ENCODE measurements around the gene KIF26B. TPM values are rescaled to one million over a fixed set of nuclear protein-coding genes. Genes with fewer than 3 reads are reported as not detected.

Gene KIF26B
- total and polyA plus RNA-seq, 10 of the 15 experiments (the other 5 are each of a cell fraction or from before 2014, with no cell fraction given), result 0.35 to 11.6 (median 2.2) TPM

DNA sequence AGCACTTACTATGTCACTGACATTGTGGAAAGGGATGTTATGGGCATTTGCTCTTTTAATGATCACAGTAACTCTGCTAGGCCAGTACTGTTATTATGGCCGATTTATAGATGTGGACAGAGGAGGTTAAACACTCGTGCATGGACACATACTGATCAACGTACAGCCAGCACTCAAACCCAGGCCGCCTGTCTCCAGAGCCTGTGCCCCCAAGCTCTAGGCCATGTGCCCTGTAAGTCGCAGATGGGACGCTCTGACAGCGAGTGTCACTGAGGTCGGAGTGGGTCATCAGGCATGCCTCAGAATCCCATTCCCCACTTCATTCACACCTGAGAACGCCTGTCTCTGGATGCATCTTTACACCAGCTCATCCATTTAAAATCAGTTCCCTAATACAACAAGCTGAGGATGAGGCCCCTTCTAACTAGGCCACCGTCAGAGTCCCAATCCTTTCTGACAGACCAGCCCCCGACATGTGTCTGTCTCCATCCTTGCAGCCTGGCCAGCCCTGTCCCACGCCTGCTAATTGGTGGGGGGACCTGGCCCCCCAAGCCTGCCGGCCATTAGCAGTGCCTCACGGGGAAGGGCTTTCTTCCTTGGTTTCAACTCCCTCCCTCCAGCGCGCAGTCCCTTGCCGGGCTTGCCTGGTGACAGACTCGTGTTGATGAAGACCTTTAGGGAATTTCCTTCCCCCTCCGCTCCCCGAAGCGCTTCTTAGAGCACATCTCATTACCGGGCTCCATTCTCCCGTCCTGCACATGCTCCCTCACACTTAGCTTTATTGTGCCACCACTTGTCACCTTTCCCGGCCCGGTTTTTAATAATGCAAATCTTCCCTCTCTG lies 436.8 kb downstream of the KIF26B start:
- Histone ChIP-seq H3K36me3 (ENCODE audit: control insufficient read depth in 2 of 2, insufficient read depth in 2 of 2, low read length in 1 of 2) (no peaks in the 10 kb centered on the region), H3K9ac (ENCODE audit: control insufficient read depth, insufficient read depth, low read length) (no peak overlapping the region), H3K27me3 (replicated peaks in 1 of 2; ENCODE audit: control insufficient read depth in 2 of 2, insufficient read depth in 2 of 2, low read length in 1 of 2) (no peaks in the 10 kb centered on the region), H3K4me3 (no peak overlapping the region), H3K27ac (ENCODE audit: control insufficient read depth, insufficient read depth) (no peak overlapping the region), H3K4me2 (ENCODE audit: control insufficient read depth, insufficient read depth) (no peak overlapping the region), H2AFZ (ENCODE audit: control insufficient read depth, low read depth, low read length) (no peak overlapping the region), H4K20me1 (ENCODE audit: control insufficient read depth, insufficient read depth) (no peaks in the 10 kb centered on the region), H3K4me1 (ENCODE audit: control insufficient read depth, insufficient read depth, low read length) (no peaks in the 10 kb centered on the region), H3K9me3 (replicated peaks; ENCODE audit: control insufficient read depth, insufficient read depth, low read length) (no peaks in the 10 kb centered on the region), H3K79me2 (ENCODE audit: control insufficient read depth, insufficient read depth, low read length) (no peaks in the 10 kb centered on the region)
- WGBS (ENCODE audit: insufficient coverage, insufficient replicate concordance, low lambda C conversion rate, missing lambda C conversion rate), result 40% methylated on average over 18 of the region's 25 CpGs
- ChIA-PET CTCF (interaction anchor here (0.6 kb wide), 1 partner anchor 41 kb away, joined by 3 read pairs; no protein-coding TSS in a partner anchor), RAD21 (ENCODE audit: unreplicated experiment) (no interaction called here), SMC1A (ENCODE audit: uncharacterized antibody, unreplicated experiment) (interaction anchor here (0.6 kb wide), 1 partner anchor 190 kb away, joined by 3 read pairs; no protein-coding TSS in a partner anchor), POLR2A (no interaction called here)
- in situ Hi-C loops (cut with MboI), result no loop called here
- FAIRE-seq (no peak), ATAC-seq (no peak), DNase-seq (ENCODE audit: low read depth, low spot score) (no peak)
- BruUV-seq (replicated peaks), result no TSS peak
- TF ChIP-seq CBX5 (IDR thresholded peaks at IDR 0.05; ENCODE audit: low read depth) (no peak), SP1 (IDR thresholded peaks at IDR 0.05; ENCODE audit: low read depth, low read length) (no peak), ZNF384 (IDR thresholded peaks at IDR 0.05; ENCODE audit: borderline replicate concordance, low read depth, low read length) (no peak), EZH2 (IDR thresholded peaks at IDR 0.05; ENCODE audit: borderline replicate concordance, control insufficient read depth, low read depth, low read length) (no peak), POU2F2 (IDR thresholded peaks at IDR 0.05; ENCODE audit: borderline replicate concordance, low read depth, low read length) (no peak), MYC (IDR thresholded peaks at IDR 0.05; ENCODE audit: insufficient read depth, insufficient read length, insufficient replicate concordance, low read length, severe bottlenecking) (no peak), TARDBP (IDR thresholded peaks at IDR 0.05; ENCODE audit: borderline replicate concordance) (no peak), CHD4 (IDR thresholded peaks at IDR 0.05) (no peak), HDAC6 (IDR thresholded peaks at IDR 0.05; ENCODE audit: unreplicated experiment) (no peak), POLR2AphosphoS5 (IDR thresholded peaks at IDR 0.05; ENCODE audit: low read length) (no peak), JUND (IDR thresholded peaks at IDR 0.05; ENCODE audit: low read depth, low read length) (no peak)
- TF ChIP-seq, protein P1, sequence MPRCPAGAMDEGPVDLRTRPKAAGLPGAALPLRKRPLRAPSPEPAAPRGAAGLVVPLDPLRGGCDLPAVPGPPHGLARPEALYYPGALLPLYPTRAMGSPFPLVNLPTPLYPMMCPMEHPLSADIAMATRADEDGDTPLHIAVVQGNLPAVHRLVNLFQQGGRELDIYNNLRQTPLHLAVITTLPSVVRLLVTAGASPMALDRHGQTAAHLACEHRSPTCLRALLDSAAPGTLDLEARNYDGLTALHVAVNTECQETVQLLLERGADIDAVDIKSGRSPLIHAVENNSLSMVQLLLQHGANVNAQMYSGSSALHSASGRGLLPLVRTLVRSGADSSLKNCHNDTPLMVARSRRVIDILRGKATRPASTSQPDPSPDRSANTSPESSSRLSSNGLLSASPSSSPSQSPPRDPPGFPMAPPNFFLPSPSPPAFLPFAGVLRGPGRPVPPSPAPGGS (IDR thresholded peaks at IDR 0.05; ENCODE audit: borderline replicate concordance, insufficient read depth, low read depth, low read length, poor library complexity, severe bottlenecking), result no peak
- TF ChIP-seq, protein P2, sequence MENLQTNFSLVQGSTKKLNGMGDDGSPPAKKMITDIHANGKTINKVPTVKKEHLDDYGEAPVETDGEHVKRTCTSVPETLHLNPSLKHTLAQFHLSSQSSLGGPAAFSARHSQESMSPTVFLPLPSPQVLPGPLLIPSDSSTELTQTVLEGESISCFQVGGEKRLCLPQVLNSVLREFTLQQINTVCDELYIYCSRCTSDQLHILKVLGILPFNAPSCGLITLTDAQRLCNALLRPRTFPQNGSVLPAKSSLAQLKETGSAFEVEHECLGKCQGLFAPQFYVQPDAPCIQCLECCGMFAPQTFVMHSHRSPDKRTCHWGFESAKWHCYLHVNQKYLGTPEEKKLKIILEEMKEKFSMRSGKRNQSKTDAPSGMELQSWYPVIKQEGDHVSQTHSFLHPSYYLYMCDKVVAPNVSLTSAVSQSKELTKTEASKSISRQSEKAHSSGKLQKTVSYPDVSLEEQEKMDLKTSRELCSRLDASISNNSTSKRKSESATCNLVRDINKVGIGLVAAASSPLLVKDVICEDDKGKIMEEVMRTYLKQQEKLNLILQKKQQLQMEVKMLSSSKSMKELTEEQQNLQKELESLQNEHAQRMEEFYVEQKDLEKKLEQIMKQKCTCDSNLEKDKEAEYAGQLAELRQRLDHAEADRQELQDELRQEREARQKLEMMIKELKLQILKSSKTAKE (IDR thresholded peaks at IDR 0.05; ENCODE audit: low read depth, poor library complexity, severe bottlenecking), result no peak
- TF ChIP-seq, protein P3, sequence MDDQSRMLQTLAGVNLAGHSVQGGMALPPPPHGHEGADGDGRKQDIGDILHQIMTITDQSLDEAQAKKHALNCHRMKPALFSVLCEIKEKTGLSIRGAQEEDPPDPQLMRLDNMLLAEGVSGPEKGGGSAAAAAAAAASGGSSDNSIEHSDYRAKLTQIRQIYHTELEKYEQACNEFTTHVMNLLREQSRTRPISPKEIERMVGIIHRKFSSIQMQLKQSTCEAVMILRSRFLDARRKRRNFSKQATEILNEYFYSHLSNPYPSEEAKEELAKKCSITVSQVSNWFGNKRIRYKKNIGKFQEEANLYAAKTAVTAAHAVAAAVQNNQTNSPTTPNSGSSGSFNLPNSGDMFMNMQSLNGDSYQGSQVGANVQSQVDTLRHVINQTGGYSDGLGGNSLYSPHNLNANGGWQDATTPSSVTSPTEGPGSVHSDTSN (IDR thresholded peaks at IDR 0.05; ENCODE audit: insufficient replicate concordance, low read depth, low read length), result no peak
- intact Hi-C loops (cut with micrococcal nuclease; ENCODE audit: unreplicated experiment), result no loop called here
